NCI-H226 (cell line): ENCODE results near the gene LMAN1L.

Experiments
- DNase-seq: peaks from one replicate; pipeline ENCODE4 v3.0.0-alpha.2; 2015

LMAN1L gene

GRCh38 chr15:74838746-74839525 is 26.3 kb downstream of the LMAN1L start:
- DNase-seq = no peak

- DNase-seq = no peak
Observed at GRCh38 chr15:74839526-74840395, 27.1 kb downstream of the LMAN1L start.

GRCh38 chr15:74840851-74841775 is 28.5 kb downstream of the LMAN1L start:
- DNase-seq = no peak

- no peak for DNase-seq
Observed at GRCh38 chr15:74841891-74842373, 29.3 kb downstream of the LMAN1L start.

GRCh38 chr15:74842581-74843444 is 30.2 kb downstream of the LMAN1L start, which contains the start of gene ULK3:
ULK3 (minus strand) TSS chr15:74843156; CDS start chr15:74843105, 51 bp downstream.
- peak; percentile 89 for DNase-seq

GRCh38 chr15:74843445-74843828 is 30.8 kb downstream of the LMAN1L start:
- no peak for DNase-seq

- DNase-seq = no peak
Observed at GRCh38 chr15:74843891-74844299, 31.3 kb downstream of the LMAN1L start.

GRCh38 chr15:74844319-74845207 is 31.9 kb downstream of the LMAN1L start:
- DNase-seq = no peak

GRCh38 chr15:74845208-74845568 is 32.6 kb downstream of the LMAN1L start:
- DNase-seq = no peak

GRCh38 chr15:74845581-74845980 is 32.9 kb downstream of the LMAN1L start:
- DNase-seq = no peak

- DNase-seq = no peak
Observed at GRCh38 chr15:74847432-74847831, 34.8 kb downstream of the LMAN1L start.

GRCh38 chr15:74850393-74850792 is 37.8 kb downstream of the LMAN1L start:
- no peak for DNase-seq

GRCh38 chr15:74851960-74852359 is 39.3 kb downstream of the LMAN1L start:
- no peak for DNase-seq

GRCh38 chr15:74854453-74855022 is 41.9 kb downstream of the LMAN1L start:
- no peak for DNase-seq

GRCh38 chr15:74855857-74856256 is 43.2 kb downstream of the LMAN1L start:
- no peak for DNase-seq

GRCh38 chr15:74856537-74856936 is 43.9 kb downstream of the LMAN1L start:
- no peak for DNase-seq

GRCh38 chr15:74857082-74857655 is 44.5 kb downstream of the LMAN1L start:
- peak; percentile 37 for DNase-seq

GRCh38 chr15:74857671-74858368 is 45.2 kb downstream of the LMAN1L start:
- no peak for DNase-seq

GRCh38 chr15:74858369-74858740 is 45.7 kb downstream of the LMAN1L start:
- DNase-seq = no peak
